ENCODE measurements around the gene PPP6R3. TPM values are rescaled to one million over a fixed set of nuclear protein-coding genes. Genes with fewer than 3 reads are reported as not detected.

PPP6R3 gene
- total RNA-seq, 1 experiment from 2014 or later: 163 TPM

DNA sequence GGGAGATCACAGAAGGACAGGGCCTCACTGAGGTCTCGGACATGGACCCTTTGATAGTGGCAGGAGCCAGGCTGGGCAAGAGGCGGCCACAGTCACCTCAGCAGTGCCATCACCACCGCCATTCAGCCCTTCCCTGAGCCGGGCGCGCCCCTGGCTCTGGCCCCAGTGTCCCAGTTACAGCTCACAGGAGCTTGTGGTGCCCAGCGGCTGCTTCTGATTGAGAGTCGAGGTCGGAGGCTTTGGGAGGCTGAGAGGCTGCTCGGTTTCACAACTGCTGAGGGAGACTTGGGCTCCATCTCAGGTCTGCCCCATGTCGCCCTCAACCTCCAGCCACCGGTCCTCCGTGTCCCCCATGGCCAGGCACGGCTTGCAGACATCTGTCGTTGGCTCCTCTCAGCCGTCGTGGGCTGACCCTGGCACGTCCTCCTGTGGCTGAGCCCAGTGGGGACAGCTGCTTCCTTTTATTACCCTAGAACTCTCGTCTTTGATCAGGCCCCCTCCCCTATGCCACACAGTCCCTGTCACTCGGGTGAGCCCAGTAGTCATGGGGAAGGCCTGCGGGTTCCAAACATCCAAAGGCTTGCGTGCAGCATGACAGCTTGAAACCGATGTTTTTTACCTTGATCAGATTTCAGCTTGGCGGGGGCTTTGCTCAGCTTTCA lies 28.4 kb upstream of the PPP6R3 start:
- POLR2A ChIA-PET: no interaction called here
- intact Hi-C loops (cut with micrococcal nuclease; ENCODE audit: unreplicated experiment) (no loop called here), in situ Hi-C loops (cut with HindIII; ENCODE audit: low pct_unique_long_range_greater_than_20kb, low sequenced_read_pairs) (no loop called here)
- H3K9me3 ChIP-seq (ENCODE audit: control insufficient read depth, insufficient read depth, low read depth, low read length): peaks cover 10% of the 10 kb centered on the region; the same call in 1 of the 2 replicates
- H3K27ac ChIP-seq (ENCODE audit: low read length): no peak overlapping the region
- peaks cover 15% of the 10 kb centered on the region; the same call in 1 of the 2 replicates for H3K36me3 ChIP-seq (ENCODE audit: control insufficient read depth, insufficient read depth, low read length)
- no peak for DNase-seq (ENCODE audit: low read depth, low spot score)
- no peak overlapping the region for H3K4me3 ChIP-seq (ENCODE audit: low read depth in 2 of 2, low read length in 2 of 2)
- TF ChIP-seq POLR2AphosphoS5 (IDR thresholded peaks at IDR 0.05; ENCODE audit: low read depth, low read length) (no peak), TCF7L2 (IDR thresholded peaks at IDR 0.05; ENCODE audit: low read depth, low read length) (no peak), SIN3A (IDR thresholded peaks at IDR 0.05; ENCODE audit: borderline replicate concordance, insufficient read depth, low read depth, low read length) (no peak)
- TF ChIP-seq, protein P1, sequence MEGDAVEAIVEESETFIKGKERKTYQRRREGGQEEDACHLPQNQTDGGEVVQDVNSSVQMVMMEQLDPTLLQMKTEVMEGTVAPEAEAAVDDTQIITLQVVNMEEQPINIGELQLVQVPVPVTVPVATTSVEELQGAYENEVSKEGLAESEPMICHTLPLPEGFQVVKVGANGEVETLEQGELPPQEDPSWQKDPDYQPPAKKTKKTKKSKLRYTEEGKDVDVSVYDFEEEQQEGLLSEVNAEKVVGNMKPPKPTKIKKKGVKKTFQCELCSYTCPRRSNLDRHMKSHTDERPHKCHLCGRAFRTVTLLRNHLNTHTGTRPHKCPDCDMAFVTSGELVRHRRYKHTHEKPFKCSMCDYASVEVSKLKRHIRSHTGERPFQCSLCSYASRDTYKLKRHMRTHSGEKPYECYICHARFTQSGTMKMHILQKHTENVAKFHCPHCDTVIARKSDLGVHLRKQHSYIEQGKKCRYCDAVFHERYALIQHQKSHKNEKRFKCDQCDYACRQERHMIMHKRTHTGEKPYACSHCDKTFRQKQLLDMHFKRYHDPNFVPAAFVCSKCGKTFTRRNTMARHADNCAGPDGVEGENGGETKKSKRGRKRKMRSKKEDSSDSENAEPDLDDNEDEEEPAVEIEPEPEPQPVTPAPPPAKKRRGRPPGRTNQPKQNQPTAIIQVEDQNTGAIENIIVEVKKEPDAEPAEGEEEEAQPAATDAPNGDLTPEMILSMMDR (IDR thresholded peaks at IDR 0.05): no peak
- TF ChIP-seq, protein P2, sequence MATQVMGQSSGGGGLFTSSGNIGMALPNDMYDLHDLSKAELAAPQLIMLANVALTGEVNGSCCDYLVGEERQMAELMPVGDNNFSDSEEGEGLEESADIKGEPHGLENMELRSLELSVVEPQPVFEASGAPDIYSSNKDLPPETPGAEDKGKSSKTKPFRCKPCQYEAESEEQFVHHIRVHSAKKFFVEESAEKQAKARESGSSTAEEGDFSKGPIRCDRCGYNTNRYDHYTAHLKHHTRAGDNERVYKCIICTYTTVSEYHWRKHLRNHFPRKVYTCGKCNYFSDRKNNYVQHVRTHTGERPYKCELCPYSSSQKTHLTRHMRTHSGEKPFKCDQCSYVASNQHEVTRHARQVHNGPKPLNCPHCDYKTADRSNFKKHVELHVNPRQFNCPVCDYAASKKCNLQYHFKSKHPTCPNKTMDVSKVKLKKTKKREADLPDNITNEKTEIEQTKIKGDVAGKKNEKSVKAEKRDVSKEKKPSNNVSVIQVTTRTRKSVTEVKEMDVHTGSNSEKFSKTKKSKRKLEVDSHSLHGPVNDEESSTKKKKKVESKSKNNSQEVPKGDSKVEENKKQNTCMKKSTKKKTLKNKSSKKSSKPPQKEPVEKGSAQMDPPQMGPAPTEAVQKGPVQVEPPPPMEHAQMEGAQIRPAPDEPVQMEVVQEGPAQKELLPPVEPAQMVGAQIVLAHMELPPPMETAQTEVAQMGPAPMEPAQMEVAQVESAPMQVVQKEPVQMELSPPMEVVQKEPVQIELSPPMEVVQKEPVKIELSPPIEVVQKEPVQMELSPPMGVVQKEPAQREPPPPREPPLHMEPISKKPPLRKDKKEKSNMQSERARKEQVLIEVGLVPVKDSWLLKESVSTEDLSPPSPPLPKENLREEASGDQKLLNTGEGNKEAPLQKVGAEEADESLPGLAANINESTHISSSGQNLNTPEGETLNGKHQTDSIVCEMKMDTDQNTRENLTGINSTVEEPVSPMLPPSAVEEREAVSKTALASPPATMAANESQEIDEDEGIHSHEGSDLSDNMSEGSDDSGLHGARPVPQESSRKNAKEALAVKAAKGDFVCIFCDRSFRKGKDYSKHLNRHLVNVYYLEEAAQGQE (IDR thresholded peaks at IDR 0.05; ENCODE audit: insufficient read depth in 1 of 2, low read depth in 2 of 2, low read length in 1 of 2): no peak
- no peaks in the 10 kb centered on the region for H3K27me3 ChIP-seq (ENCODE audit: control insufficient read depth, insufficient read depth, low read length)
- H3K4me1 ChIP-seq (ENCODE audit: control insufficient read depth, insufficient read depth, low read length): 0 out of 2 replicates have a peak, but pooled peaks cover 2% of the 10 kb centered on the region
- CTCF ChIA-PET: no interaction called here
- BruUV-seq (replicated peaks): no TSS peak
- no peak for ATAC-seq

DNA sequence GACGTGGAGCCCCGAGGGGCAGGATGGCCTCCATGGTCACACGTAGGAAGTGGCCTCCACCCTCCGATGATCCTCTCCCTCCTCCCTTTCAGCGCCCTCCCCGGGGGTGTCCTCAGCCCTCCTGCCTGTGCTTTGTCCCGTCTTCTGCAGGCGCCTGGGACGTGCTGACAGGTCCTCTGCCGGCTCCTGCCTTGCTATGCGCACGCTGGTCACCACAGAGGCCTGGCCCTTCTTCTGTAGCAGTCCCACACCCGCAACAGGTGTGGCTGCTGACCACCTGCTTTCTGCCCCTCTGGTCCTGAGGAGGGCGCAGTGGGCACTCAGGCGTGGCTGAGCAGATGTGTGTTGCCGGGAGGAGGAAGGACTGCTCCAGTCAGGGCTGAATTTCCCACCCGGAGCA lies 27.7 kb upstream of the PPP6R3 start:
- Histone ChIP-seq H3K27me3 (ENCODE audit: control insufficient read depth, insufficient read depth, low read length) (no peaks in the 10 kb centered on the region), H3K4me3 (ENCODE audit: low read depth in 2 of 2, low read length in 2 of 2) (no peak overlapping the region), H3K36me3 (ENCODE audit: control insufficient read depth, insufficient read depth, low read length) (peaks cover 15% of the 10 kb centered on the region; the same call in 1 of the 2 replicates), H3K9me3 (ENCODE audit: control insufficient read depth, insufficient read depth, low read depth, low read length) (peaks cover 10% of the 10 kb centered on the region; the same call in 1 of the 2 replicates), H3K4me1 (ENCODE audit: control insufficient read depth, insufficient read depth, low read length) (0 out of 2 replicates have a peak, but pooled peaks cover 4% of the 10 kb centered on the region), H3K27ac (ENCODE audit: low read length) (no peak overlapping the region)
- ATAC-seq (no peak), DNase-seq (ENCODE audit: low read depth, low spot score) (no peak)
- BruUV-seq (replicated peaks): no TSS peak
- TF ChIP-seq, protein P1 (IDR thresholded peaks at IDR 0.05): no peak
- no peak for TF ChIP-seq TCF7L2 (IDR thresholded peaks at IDR 0.05; ENCODE audit: low read depth, low read length)
- no peak for TF ChIP-seq SIN3A (IDR thresholded peaks at IDR 0.05; ENCODE audit: borderline replicate concordance, insufficient read depth, low read depth, low read length)
- TF ChIP-seq, protein P2 (IDR thresholded peaks at IDR 0.05; ENCODE audit: insufficient read depth in 1 of 2, low read depth in 2 of 2, low read length in 1 of 2): no peak
- no peak for TF ChIP-seq POLR2AphosphoS5 (IDR thresholded peaks at IDR 0.05; ENCODE audit: low read depth, low read length)
- CTCF ChIA-PET: no interaction called here
- in situ Hi-C loops (cut with HindIII; ENCODE audit: low pct_unique_long_range_greater_than_20kb, low sequenced_read_pairs) (no loop called here), intact Hi-C loops (cut with micrococcal nuclease; ENCODE audit: unreplicated experiment) (no loop called here)
- POLR2A ChIA-PET: no interaction called here

Data from Panc1 (cell line).